HG02884 (cell line): ENCODE measurements around the gene IGSF3.

Experiments
- ATAC-seq: cut with Tn5 transposase; IDR thresholded peaks from one replicate; pipeline ENCODE4 v1.9.1; 2021; ENCODE audit warnings: mild to moderate bottlenecking, moderate library complexity; ENCODE audit not compliant: unreplicated experiment

Gene IGSF3

GRCh38 chr1:116532671-116533428 lies 134.7 kb downstream of the IGSF3 start:
- no peak for ATAC-seq

GRCh38 chr1:116531917-116532316 lies 135.6 kb downstream of the IGSF3 start:
- no peak for ATAC-seq

- ATAC-seq: no peak
These were observed 137.9 kb downstream of the IGSF3 start for GRCh38 chr1:116529681-116530080.

GRCh38 chr1:116529199-116529631 lies 138.3 kb downstream of the IGSF3 start:
- ATAC-seq: no peak

- no peak for ATAC-seq
These were observed 139.0 kb downstream of the IGSF3 start for GRCh38 chr1:116528329-116529083.

- no peak for ATAC-seq
These were observed 142.1 kb downstream of the IGSF3 start for GRCh38 chr1:116525440-116525839.
